BE2C (cell line): Measurements from ENCODE around the gene VAV3.

Source experiments
- DNase-seq: peaks from one replicate; pipeline ENCODE4 v3.0.0-alpha.2; 2020
- H3K27me3 ChIP-seq: fragments of 250-450 bp; sonication (Bioruptor Pico); 2 replicates; pipeline ENCODE4 v1.5.1; 2020; ENCODE audit warnings: mild to moderate bottlenecking
- H3K36me3 ChIP-seq: fragments of 250-450 bp; sonication (Bioruptor Pico); 2 replicates; pipeline ENCODE4 v1.5.1; 2020; ENCODE audit warnings: mild to moderate bottlenecking
- H3K4me1 ChIP-seq: fragments of 250-450 bp; sonication (Bioruptor Pico); 2 replicates; pipeline ENCODE4 v1.5.1; 2020
- H3K4me3 ChIP-seq: 2 replicates; pipeline ENCODE4 v1.5.1; 2011; ENCODE audit warnings: low read depth, low read length
- H3K9me3 ChIP-seq: fragments of 250-450 bp; sonication (Bioruptor Pico); 2 replicates; pipeline ENCODE4 v1.5.1; 2020
- TF ChIP-seq, protein P1 (sequence below): IDR thresholded peaks from 2 replicates; pipeline ENCODE4 v1.5.1; 2012; ENCODE audit warnings: mild to moderate bottlenecking, low read depth, low read length

The VAV3 gene

DNA sequence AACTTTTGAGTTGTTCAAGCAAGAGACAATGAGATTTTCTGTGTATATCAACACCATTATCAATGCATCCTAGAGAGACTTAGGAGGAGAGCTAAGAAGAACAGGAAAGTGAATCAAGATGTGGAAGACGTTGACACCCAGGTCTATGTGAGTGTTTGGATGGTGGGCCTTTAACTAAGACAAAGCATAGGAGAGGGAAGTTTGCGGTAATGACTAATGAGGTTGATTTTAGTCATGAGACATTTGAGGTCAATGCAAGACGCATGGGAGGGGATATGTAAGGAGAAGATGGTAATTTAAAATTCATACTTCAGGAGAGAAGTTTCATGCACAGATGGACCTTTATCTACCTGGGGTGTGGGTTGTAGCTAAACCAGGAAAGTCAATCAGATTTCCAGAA lies 269.6 kb downstream of the VAV3 start:
- no peak overlapping the region for H3K4me3 ChIP-seq
- H3K36me3 ChIP-seq: no peaks in the 10 kb centered on the region
- H3K4me1 ChIP-seq: peaks cover 23% of the 10 kb centered on the region
- TF ChIP-seq, protein P1, sequence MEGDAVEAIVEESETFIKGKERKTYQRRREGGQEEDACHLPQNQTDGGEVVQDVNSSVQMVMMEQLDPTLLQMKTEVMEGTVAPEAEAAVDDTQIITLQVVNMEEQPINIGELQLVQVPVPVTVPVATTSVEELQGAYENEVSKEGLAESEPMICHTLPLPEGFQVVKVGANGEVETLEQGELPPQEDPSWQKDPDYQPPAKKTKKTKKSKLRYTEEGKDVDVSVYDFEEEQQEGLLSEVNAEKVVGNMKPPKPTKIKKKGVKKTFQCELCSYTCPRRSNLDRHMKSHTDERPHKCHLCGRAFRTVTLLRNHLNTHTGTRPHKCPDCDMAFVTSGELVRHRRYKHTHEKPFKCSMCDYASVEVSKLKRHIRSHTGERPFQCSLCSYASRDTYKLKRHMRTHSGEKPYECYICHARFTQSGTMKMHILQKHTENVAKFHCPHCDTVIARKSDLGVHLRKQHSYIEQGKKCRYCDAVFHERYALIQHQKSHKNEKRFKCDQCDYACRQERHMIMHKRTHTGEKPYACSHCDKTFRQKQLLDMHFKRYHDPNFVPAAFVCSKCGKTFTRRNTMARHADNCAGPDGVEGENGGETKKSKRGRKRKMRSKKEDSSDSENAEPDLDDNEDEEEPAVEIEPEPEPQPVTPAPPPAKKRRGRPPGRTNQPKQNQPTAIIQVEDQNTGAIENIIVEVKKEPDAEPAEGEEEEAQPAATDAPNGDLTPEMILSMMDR: no peak
- no peak for DNase-seq
- no peaks in the 10 kb centered on the region for H3K27me3 ChIP-seq
- H3K9me3 ChIP-seq: no peaks in the 10 kb centered on the region

DNA sequence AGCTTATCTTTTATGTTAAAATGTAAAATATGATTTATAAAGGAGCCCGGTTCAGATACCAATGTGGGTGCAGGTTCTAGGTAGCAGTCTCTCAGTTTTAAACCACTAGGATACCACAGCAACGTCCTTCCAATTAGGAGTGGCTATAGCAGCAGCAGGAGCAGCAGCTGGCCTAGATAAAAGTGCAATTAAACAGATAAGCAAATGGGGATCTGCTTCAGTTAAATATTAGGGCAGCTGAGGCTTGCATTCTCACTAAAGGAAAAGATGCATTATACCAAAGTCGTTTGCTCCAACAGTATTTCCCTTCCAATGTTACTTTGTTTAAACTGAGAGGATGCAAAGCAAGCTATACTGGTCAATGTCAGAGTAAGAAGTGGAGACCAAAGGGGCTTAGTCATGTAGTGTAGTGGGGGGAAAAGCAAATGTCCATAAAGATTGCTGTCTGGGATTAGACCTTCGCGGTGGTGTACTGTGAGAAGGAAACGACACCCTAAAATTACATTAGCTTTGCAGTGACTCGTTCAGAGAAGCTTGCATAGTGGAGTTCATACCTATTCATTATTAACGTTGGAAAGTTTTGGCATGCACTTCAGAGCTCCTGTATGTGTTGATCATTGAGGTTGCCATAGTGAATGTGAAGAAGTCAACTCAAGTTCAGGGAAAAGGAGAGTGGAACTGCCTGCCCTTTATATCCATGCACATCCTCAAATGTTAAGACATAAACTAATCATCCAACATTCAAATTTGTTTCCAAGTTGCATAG lies 272.2 kb downstream of the VAV3 start:
- Histone ChIP-seq H3K36me3 (no peaks in the 10 kb centered on the region), H3K9me3 (no peaks in the 10 kb centered on the region), H3K4me1 (peaks cover 16% of the 10 kb centered on the region), H3K4me3 (no peak overlapping the region), H3K27me3 (no peaks in the 10 kb centered on the region)
- peak; percentile 54 for DNase-seq
- TF ChIP-seq, protein P1: 0 out of 2 replicates have a peak, but pooled peaks have one; percentile 3

DNA sequence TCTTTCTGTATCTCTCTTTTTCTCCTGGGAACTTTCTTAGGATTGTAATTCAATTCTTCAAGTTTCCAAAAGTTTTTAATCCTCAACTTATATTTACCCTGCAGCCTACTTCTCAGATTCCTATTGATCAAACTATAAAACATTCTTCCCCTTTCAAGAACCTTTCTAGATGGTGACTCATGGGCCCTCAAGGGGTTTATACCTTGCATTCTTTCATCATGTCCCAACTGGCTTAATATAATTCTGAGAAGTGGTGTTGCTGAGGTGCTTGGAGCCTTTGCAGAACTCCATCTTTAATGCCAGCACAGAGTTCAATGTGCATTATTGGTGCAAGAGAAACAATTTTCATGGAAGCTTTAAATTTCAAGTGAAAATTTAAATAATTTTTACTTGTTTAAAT lies 273.4 kb downstream of the VAV3 start:
- Histone ChIP-seq H3K27me3 (no peaks in the 10 kb centered on the region), H3K9me3 (no peaks in the 10 kb centered on the region), H3K4me3 (no peak overlapping the region), H3K4me1 (peaks cover 16% of the 10 kb centered on the region), H3K36me3 (no peaks in the 10 kb centered on the region)
- TF ChIP-seq, protein P1: no peak
- no peak for DNase-seq

DNA sequence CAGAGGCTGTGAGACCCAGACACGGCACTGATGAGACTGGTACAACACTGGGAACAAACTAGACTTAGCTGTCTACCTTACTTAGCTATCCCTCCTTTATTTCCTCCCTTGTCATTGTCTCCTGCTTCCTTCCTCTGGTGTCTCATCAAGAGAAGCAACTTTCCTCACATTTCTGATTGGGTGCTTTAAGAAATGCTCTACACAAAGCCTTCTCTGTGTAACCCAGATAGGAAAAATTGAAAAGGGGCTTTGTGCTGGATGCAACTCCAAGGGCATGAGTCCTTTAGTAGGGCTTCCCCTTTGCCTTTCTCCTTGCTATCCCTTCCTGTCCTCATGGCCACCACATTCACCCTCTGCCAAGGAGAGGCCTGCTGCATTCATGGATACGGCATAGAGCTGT lies 274.5 kb downstream of the VAV3 start:
- DNase-seq: no peak
- H3K36me3 ChIP-seq: no peaks in the 10 kb centered on the region
- H3K27me3 ChIP-seq: no peaks in the 10 kb centered on the region
- H3K9me3 ChIP-seq: no peaks in the 10 kb centered on the region
- TF ChIP-seq, protein P1: no peak
- H3K4me3 ChIP-seq: no peak overlapping the region
- H3K4me1 ChIP-seq: peaks cover 16% of the 10 kb centered on the region

DNA sequence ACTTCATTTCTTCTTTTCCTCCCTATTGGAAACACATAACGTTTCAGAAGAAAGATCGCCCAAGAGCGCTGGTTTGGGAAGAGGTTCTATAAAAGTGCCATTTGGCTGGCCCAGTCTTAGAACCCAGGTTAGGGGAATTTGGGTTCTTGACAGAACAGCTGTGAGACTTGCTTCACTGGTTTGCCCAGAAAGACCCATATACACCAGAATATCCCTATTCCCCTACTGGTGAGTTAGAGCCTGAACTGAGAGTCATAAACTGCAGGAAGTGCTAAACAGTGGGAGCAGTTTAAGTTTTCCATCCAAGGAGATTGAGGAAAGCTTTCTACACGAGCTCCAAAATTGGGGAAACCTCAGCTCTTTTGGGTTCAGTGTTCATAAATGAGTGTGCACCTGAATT lies 275.2 kb downstream of the VAV3 start:
- no peak for DNase-seq
- no peaks in the 10 kb centered on the region for H3K9me3 ChIP-seq
- H3K4me1 ChIP-seq: peaks cover 16% of the 10 kb centered on the region
- TF ChIP-seq, protein P1: no peak
- H3K36me3 ChIP-seq: no peaks in the 10 kb centered on the region
- H3K4me3 ChIP-seq: no peak overlapping the region
- H3K27me3 ChIP-seq: no peaks in the 10 kb centered on the region

DNA sequence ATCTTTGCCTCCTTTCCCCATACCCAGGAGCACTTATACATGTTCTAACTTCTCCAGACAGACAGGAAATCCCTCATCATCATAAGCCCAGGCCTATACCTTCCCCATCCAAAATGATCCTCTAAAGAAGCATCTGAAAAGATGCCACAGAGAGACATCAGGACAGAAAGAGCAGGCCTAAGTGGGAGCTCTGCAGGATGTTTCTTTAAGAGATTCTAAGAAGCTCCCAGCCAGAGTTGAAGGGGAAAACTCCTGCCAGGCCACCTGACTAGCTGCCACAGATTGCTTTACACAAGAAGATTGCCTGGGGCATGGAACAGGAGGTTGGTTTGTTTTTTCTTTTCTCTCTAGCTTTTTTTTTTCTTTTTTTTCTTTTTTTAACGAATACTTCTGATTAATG lies 275.8 kb downstream of the VAV3 start:
- TF ChIP-seq, protein P1: no peak
- no peaks in the 10 kb centered on the region for H3K9me3 ChIP-seq
- no peak overlapping the region for H3K4me3 ChIP-seq
- H3K36me3 ChIP-seq: no peaks in the 10 kb centered on the region
- DNase-seq: no peak
- H3K27me3 ChIP-seq: no peaks in the 10 kb centered on the region
- H3K4me1 ChIP-seq: peaks cover 16% of the 10 kb centered on the region
